Spleen (tissue), 7 donors: ENCODE data around the gene ST6GALNAC3.

Source experiments
- CTCF ChIP-seq, 11 experiments: fragments of 200-600 bp in 7 of 11; fragments of 450-650 bp in 4 of 11; sonication (generic) in 4 of 11; IDR thresholded peaks in 8 of 11; conservative IDR thresholded peaks in 3 of 11; 1 replicate in 7 of 11; 2 replicates in 4 of 11; pipeline versions ENCODE4 v1.4.0 to v1.8.0; 2016 to 2021; ENCODE audit warnings: antibody characterized with exemption in 11 of 11, inconsistent platforms in 4 of 11, mild to moderate bottlenecking in 1 of 11
- POLR2A ChIP-seq, 3 donors: fragments of 450-650 bp; IDR thresholded peaks; one replicate each; pipeline ENCODE4 v1.5.1; 2017; ENCODE audit warnings: antibody characterized with exemption in 3 of 3, mild to moderate bottlenecking in 1 of 3
- donor health status: DM: no; HTN: no; CAD: no; lungs with moderate emphysema.
- donor health status: DM: no; HTN: no; CAD: no.
- donor health status: DM: no; HTN: no; CAD: no.

DNA sequence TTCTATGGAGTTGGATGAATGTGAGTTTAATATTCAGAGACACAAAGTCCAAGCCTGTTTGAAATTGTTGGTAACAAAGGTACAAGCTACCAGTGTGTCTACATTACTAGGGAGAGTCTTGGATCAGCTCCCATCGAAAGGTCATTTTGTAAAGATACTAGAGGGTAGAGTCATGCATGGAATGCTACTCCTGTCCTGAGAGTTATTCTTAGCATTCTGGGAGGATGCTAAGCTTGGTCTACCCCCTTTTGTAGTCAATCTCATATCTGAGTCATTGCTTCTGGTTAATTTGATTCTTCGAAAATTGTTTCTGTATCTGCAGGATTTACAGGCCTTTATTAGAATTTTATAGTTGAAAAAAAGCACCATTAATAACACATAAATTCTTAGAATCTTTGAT lies 240.2 kb downstream of the ST6GALNAC3 start:
- TF ChIP-seq POLR2A (IDR thresholded peaks at IDR 0.05) (no peak), CTCF (IDR thresholded peaks at IDR 0.05 in 8 of 11, conservative IDR thresholded peaks at IDR 0.05 in 3 of 11) (no peak)
